Measurements from ENCODE around the gene PRPSAP1.
"Not testable (repeated sequence)": the region's sequence is repeated elsewhere in the genome, so short reads cannot be mapped to it uniquely, and the experiment has no call there.

The PRPSAP1 gene

DNA sequence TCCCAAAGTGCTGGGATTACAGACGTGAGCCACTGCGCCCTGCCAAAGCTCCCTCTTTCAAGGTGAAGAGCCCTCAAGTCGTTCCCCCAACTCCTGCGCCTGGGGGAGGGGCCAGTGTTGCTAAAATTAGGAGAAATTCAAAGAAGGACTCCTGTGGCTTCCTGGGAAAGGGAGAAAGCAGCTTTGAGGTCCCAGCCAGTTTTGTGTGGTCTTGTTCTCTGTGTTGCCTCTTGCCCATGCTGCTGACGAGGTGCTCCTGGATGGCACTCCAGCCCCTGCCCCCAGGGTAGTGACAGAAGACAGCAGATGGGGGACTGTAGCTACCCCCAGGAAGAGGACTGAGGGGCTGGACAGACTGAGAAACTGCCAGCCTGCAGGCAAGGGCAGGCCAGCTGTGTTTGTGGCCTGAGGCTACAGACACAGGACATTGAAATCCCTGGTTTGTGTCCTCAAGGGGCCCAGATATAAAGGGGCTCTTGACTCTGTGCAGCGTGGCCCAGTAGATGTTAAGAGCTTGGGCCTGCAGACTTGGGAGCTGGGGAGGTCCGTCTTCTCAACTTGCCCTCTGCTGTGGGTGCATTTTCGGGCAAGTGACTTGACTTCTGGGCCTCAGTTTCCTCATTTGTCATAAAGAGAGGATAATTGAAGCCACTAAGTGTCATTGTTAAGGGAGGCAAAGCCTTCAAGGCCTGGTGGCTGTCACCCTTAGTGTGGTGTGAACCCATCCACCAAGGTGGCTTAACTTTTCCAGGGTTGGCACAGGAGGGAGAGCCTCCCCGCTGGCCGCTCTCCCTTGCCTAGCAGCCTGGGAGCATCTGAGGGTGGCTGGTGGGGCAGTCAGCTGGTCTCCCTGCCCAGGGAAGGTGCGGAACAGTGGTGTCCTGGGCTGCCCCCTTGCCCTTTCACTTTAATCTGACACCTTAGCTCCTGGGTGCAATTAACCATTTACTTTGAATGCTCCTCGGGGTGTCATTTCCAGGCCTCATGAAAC, 84.4 kb downstream of the PRPSAP1 start:
- Histone ChIP-seq H3K4me1 (ENCODE audit: insufficient read depth, insufficient read length) (peaks cover 35% of the 10 kb centered on the region), H3K4me3 (ENCODE audit: insufficient read length, low read depth) (no peak overlapping the region), H3K9ac (ENCODE audit: insufficient read length, low read depth) (peak overlapping the region; percentile 45), H3K9me3 (ENCODE audit: insufficient read depth, low read length) (no peaks in the 10 kb centered on the region), H3K36me3 (ENCODE audit: insufficient read depth, insufficient read length, low read length) (peaks cover 14% of the 10 kb centered on the region), H3K27me3 (ENCODE audit: insufficient read depth, insufficient read length) (no peaks in the 10 kb centered on the region)
- DNase-seq (ENCODE audit: low read depth, low spot score) = no peak
- TF ChIP-seq ZNF274 (IDR thresholded peaks at IDR 0.05; ENCODE audit: low read depth, low read length) (no peak), SUZ12 (IDR thresholded peaks at IDR 0.05; ENCODE audit: extremely low read depth, insufficient read depth, insufficient read length) (no peak), YY1 (IDR thresholded peaks at IDR 0.05; ENCODE audit: insufficient read depth, insufficient read length) (no peak)

DNA sequence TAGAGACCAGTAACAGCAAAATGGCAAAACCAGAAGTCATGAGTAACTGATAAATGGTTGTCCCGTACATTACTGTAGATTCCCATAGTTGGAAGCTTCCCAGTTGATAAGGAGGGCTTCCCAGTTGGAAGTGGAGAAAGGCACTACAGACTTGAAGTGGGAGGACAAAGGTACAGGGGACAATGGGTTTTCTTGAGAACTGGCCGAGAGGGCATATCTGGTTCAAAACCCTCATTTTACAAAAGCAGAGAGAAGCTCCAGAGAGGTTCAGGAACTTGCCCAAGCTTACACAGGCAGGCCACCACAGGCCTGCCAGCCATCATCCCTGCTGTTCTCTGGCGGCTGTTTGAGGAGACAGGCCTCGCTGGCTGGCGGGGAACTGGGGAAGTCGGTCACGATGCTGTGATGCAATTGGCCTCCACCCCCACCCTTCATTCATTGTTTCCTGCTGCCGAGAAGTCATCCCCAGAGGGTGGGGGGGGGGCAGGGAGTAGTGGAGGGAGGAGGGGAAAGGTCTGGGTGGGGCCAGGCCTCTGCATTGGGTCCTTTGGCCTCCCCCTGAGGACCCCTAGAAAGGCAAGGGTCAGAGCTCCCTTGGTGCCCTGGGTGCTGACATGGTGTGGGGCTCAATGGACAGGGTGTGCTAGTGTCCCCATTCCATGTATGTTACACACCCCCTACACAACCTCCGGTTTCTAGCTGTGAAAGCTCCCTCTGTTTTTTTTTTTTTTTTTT, 85.5 kb downstream of the PRPSAP1 start:
- no peak for DNase-seq (ENCODE audit: low read depth, low spot score)
- peaks cover 26% of the 10 kb centered on the region for H3K4me1 ChIP-seq (ENCODE audit: insufficient read depth, insufficient read length)
- no peaks in the 10 kb centered on the region for H3K27me3 ChIP-seq (ENCODE audit: insufficient read depth, insufficient read length)
- no peak overlapping the region for H3K4me3 ChIP-seq (ENCODE audit: insufficient read length, low read depth)
- H3K36me3 ChIP-seq (ENCODE audit: insufficient read depth, insufficient read length, low read length) = peaks cover 14% of the 10 kb centered on the region
- H3K9me3 ChIP-seq (ENCODE audit: insufficient read depth, low read length) = no peaks in the 10 kb centered on the region
- H3K9ac ChIP-seq (ENCODE audit: insufficient read length, low read depth) = peak overlapping the region; percentile 70
- no peak for TF ChIP-seq YY1 (IDR thresholded peaks at IDR 0.05; ENCODE audit: insufficient read depth, insufficient read length)
- no peak for TF ChIP-seq ZNF274 (IDR thresholded peaks at IDR 0.05; ENCODE audit: low read depth, low read length)
- no peak for TF ChIP-seq SUZ12 (IDR thresholded peaks at IDR 0.05; ENCODE audit: extremely low read depth, insufficient read depth, insufficient read length)

DNA sequence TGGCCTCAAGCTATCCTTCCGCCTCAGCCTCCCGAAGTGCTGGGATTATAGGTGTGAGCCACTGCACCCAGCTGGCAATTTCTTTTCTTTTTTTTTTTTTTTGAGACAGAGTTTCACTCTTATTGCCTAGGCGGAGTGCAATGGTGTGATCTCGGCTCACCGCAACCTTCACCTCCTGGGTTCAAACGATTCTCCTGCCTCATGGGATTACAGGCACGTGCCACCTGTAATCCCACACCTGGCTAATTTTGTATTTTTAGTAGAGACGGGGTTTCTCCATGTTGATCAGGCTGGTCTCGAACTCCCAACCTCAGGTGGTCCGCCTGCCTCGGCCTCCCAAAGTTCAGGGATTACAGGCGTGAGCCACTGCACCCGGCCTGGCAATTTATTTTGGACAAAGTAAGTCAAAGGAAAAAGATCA, 86.1 kb downstream of the PRPSAP1 start:
- not testable (repeated sequence) for H3K27me3 ChIP-seq (ENCODE audit: insufficient read depth, insufficient read length); H3K4me3 ChIP-seq (ENCODE audit: insufficient read length, low read depth); H3K9me3 ChIP-seq (ENCODE audit: insufficient read depth, low read length); DNase-seq (ENCODE audit: low read depth, low spot score)
- Histone ChIP-seq H3K9ac (ENCODE audit: insufficient read length, low read depth) (peak overlapping the region; percentile 4), H3K36me3 (ENCODE audit: insufficient read depth, insufficient read length, low read length) (peaks cover 14% of the 10 kb centered on the region), H3K4me1 (ENCODE audit: insufficient read depth, insufficient read length) (peaks cover 26% of the 10 kb centered on the region)

DNA sequence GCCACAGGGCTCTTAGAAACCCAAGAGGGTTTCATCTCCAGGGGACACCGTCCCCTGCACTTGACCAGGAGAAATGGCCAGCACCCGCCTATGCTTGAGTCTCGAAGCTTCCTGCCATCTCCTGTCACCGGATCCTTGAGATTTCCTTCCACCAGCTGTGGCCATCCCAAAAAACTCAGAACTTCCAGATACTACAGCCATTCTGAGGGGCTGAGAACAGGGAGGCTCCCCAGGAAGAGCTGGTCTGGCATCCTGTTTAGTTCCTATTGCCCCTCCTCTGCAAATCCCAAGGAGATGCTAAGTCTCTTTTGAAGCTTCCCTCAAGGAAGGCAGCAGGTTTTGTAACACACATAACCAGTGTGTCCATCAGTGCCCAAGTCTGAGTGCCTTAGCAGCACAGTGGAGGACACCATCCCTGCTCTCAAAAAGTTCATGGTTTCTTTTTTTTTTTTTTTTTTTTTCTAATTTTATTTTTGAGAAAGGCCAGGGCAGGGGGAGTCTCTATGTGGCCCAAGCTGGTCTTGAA, 86.6 kb downstream of the PRPSAP1 start:
- Histone ChIP-seq H3K9me3 (ENCODE audit: insufficient read depth, low read length) (no peaks in the 10 kb centered on the region), H3K36me3 (ENCODE audit: insufficient read depth, insufficient read length, low read length) (peaks cover 14% of the 10 kb centered on the region), H3K27me3 (ENCODE audit: insufficient read depth, insufficient read length) (no peaks in the 10 kb centered on the region), H3K9ac (ENCODE audit: insufficient read length, low read depth) (peak overlapping the region; percentile 84), H3K4me1 (ENCODE audit: insufficient read depth, insufficient read length) (peaks cover 26% of the 10 kb centered on the region), H3K4me3 (ENCODE audit: insufficient read length, low read depth) (peak overlapping the region; percentile 78)
- TF ChIP-seq SUZ12 (IDR thresholded peaks at IDR 0.05; ENCODE audit: extremely low read depth, insufficient read depth, insufficient read length) (no peak), YY1 (IDR thresholded peaks at IDR 0.05; ENCODE audit: insufficient read depth, insufficient read length) (no peak), ZNF274 (IDR thresholded peaks at IDR 0.05; ENCODE audit: low read depth, low read length) (no peak)
- DNase-seq (ENCODE audit: low read depth, low spot score) = no peak

DNA sequence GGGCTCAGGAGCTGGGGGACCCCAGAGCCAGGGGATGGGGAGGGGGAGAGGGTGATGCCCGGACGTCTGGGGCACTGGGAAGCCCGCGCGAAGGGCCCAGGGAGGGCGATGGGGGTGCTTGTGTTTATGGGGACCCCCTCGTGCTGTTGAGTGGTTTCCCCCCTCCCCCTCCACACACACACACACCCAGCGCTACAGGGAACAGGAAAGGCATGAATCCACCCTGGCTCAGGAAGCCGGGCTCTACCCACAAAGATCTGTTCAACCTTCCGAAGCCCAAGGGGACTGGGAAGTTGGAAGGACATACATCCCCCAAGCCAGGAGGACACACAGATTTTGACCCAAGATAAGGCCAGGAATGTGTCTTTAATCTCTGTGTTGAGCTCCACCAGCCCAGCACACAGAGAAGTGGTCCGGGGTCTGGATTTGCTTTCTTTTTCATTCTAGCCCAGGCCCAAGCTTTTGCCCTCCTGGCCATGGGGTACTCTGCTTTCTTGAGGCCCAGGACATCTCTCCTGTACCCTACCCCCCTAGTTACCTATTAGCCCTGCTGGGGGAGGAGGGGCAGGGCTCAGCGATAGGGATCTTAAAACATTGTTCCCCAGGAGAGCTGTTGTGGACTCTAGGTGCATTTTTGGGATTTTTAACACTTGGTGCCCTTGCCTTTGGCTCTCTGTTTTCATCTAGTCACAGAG, 87.3 kb downstream of the PRPSAP1 start:
- Histone ChIP-seq H3K4me3 (ENCODE audit: insufficient read length, low read depth) (peak overlapping the region; percentile 78), H3K27me3 (ENCODE audit: insufficient read depth, insufficient read length) (no peaks in the 10 kb centered on the region), H3K9me3 (ENCODE audit: insufficient read depth, low read length) (no peaks in the 10 kb centered on the region), H3K36me3 (ENCODE audit: insufficient read depth, insufficient read length, low read length) (peaks cover 14% of the 10 kb centered on the region), H3K9ac (ENCODE audit: insufficient read length, low read depth) (peak overlapping the region; percentile 84), H3K4me1 (ENCODE audit: insufficient read depth, insufficient read length) (peaks cover 20% of the 10 kb centered on the region)
- TF ChIP-seq YY1 (IDR thresholded peaks at IDR 0.05; ENCODE audit: insufficient read depth, insufficient read length) (no peak), SUZ12 (IDR thresholded peaks at IDR 0.05; ENCODE audit: extremely low read depth, insufficient read depth, insufficient read length) (no peak), ZNF274 (IDR thresholded peaks at IDR 0.05; ENCODE audit: low read depth, low read length) (no peak)
- no peak for DNase-seq (ENCODE audit: low read depth, low spot score)

DNA sequence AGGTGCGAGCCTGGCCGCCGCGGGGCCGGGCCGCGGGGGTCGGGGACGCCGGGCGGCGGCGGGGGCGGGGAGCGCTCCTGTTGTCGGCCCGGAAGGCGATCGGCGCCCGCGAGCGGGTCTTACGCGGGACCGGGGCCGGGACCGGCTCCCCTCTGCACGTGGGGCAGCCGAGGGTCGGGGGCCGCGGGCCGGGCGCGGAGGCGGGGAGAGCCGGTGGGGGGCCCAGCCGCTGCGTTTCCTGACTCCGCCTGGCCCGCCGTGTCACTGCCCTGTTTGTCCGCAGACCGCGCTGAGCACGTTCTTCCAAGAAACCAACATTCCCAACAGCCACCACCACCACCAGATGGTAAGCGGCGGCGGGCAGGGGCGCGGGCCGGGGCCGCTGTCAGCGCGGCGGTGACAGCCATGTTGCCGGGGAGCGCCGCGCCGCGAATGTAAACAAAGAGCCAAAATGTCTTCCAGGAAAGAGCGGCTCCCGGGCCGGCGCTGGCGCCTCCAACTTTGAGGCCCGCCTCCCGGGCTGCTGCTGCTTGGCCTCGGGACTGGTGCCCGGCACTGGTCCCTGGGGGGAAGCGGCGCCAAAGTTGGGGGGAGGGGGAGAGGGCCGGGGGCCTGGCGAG, 88.0 kb downstream of the PRPSAP1 start:
- Histone ChIP-seq H3K9ac (ENCODE audit: insufficient read length, low read depth) (peak overlapping the region; percentile 84), H3K4me1 (ENCODE audit: insufficient read depth, insufficient read length) (peaks cover 15% of the 10 kb centered on the region), H3K36me3 (ENCODE audit: insufficient read depth, insufficient read length, low read length) (peaks cover 11% of the 10 kb centered on the region), H3K9me3 (ENCODE audit: insufficient read depth, low read length) (no peaks in the 10 kb centered on the region), H3K4me3 (ENCODE audit: insufficient read length, low read depth) (peak overlapping the region; percentile 78), H3K27me3 (ENCODE audit: insufficient read depth, insufficient read length) (no peaks in the 10 kb centered on the region)
- no peak for TF ChIP-seq SUZ12 (IDR thresholded peaks at IDR 0.05; ENCODE audit: extremely low read depth, insufficient read depth, insufficient read length)
- no peak for DNase-seq (ENCODE audit: low read depth, low spot score)

All from NT2/D1 (cell line).